HepG2 (cell line): ENCODE measurements around the gene DUSP12. TPM values are rescaled to one million over a fixed set of nuclear protein-coding genes. Genes with fewer than 3 reads are reported as not detected.

Source experiments
- ATAC-seq: fragments of 200-7000 bp; cut with Tn5 transposase; 3 replicates; pipeline ENCODE4 v1.9.1; 2020; ENCODE audit warnings: mild to moderate bottlenecking, moderate library complexity
- BruUV-seq: library from RNA; stranded (reverse); fragments of 400-500 nt; replicated peaks from 2 replicates; lab custom pipeline; 2021; lab: Mats Ljungman, UMichigan
- CTCF ChIA-PET: fragments of 300-600 bp; formaldehyde crosslinking; extraction: SDS; loops from one replicate; lab custom pipeline; 2021; ENCODE audit warnings: low total read pairs, inconsistent platforms, low intra/inter-chr PET ratio; lab: Yijun Ruan, JAX
- POLR2A ChIA-PET: fragments of 350-600 bp; sonication (Branson Sonifier 250); formaldehyde crosslinking; loops from one replicate; lab custom pipeline; 2020; ENCODE audit warnings: antibody characterized with exemption, inconsistent platforms; lab: Yijun Ruan, JAX
- DNase-seq: peaks from one replicate; pipeline ENCODE4 v3.0.0-alpha.2; 2015; ENCODE audit warnings: low spot score
- FAIRE-seq: peaks from 3 replicates; lab custom pipeline; 2011; peaks lifted over from hg19 to GRCh38; lab: Jason Lieb, UNC
- H2AFZ ChIP-seq: one replicate; pipeline ENCODE4 v1.6.1; 2011; ENCODE audit warnings: low read length, inconsistent platforms
- H3K27ac ChIP-seq: fragments of 300-600 bp; 3 replicates; pipeline ENCODE4 v1.8.0; 2011; ENCODE audit warnings: mixed run types, mild to moderate bottlenecking, mixed read lengths, low read length, inconsistent platforms; ENCODE audit not compliant: insufficient read depth; ENCODE audit errors: extremely low read length
- H3K27me3 ChIP-seq, 2 experiments: fragments of 200-600 bp in 1 of 2; 2 replicates in 1 of 2; 3 replicates in 1 of 2; pipeline versions ENCODE4 v1.6.0 to v1.8.0; 2011; ENCODE audit warnings: low read length in 2 of 2, mild to moderate bottlenecking in 2 of 2, moderate library complexity in 2 of 2, inconsistent platforms in 1 of 2; ENCODE audit not compliant: insufficient read depth in 2 of 2, control insufficient read depth in 1 of 2
- H3K36me3 ChIP-seq, 2 experiments: fragments of 200-600 bp in 1 of 2; replicated peaks in 1 of 2; 2 replicates in 1 of 2; 3 replicates in 1 of 2; pipeline versions ENCODE4 v1.5.1 to v1.8.0; 2011; ENCODE audit warnings: low read length in 2 of 2, inconsistent platforms in 1 of 2; ENCODE audit not compliant: insufficient read depth in 2 of 2, control insufficient read depth in 1 of 2
- H3K4me1 ChIP-seq: 2 replicates; pipeline ENCODE4 v1.5.1; 2012; ENCODE audit warnings: low read length, inconsistent platforms; ENCODE audit not compliant: insufficient read depth
- H3K4me2 ChIP-seq: 2 replicates; pipeline ENCODE4 v1.6.0; 2011; ENCODE audit warnings: low read depth, low read length, inconsistent platforms
- H3K4me3 ChIP-seq, 3 experiments: fragments of 200-600 bp in 1 of 3; sonication (generic), shearing (Covaris generic) in 1 of 3; replicated peaks in 1 of 3; 2 replicates each; pipeline ENCODE4 v1.5.1; 2011 to 2016; ENCODE audit warnings: low read length in 3 of 3, inconsistent platforms in 2 of 3, low read depth in 2 of 3, mild to moderate bottlenecking in 2 of 3, control low read depth in 1 of 3, mixed read lengths in 1 of 3; ENCODE audit not compliant: insufficient read depth in 1 of 3
- H3K79me2 ChIP-seq: one replicate; pipeline ENCODE4 v1.6.1; 2011; ENCODE audit warnings: low read length, inconsistent platforms; ENCODE audit not compliant: insufficient read depth
- H3K9ac ChIP-seq: 2 replicates; pipeline ENCODE4 v1.6.0; 2011; ENCODE audit warnings: mild to moderate bottlenecking, low read depth, low read length, inconsistent platforms; ENCODE audit not compliant: insufficient read depth
- H3K9me3 ChIP-seq: 2 replicates; pipeline ENCODE4 v1.5.1; 2012; ENCODE audit warnings: mild to moderate bottlenecking, low read length
- H4K20me1 ChIP-seq: 2 replicates; pipeline ENCODE4 v1.6.0; 2011; ENCODE audit warnings: inconsistent platforms, mild to moderate bottlenecking, low read length, moderate library complexity; ENCODE audit not compliant: insufficient read depth
- BCL6 ChIP-seq: IDR thresholded peaks from 2 replicates; pipeline ENCODE4 v1.6.1; 2016; ENCODE audit warnings: missing genetic modification reagents, missing compliant biosample characterization
- CCDC6 ChIP-seq: sonication (generic); formaldehyde crosslinking; IDR thresholded peaks from 2 replicates; pipeline ENCODE4 v1.8.1; 2022; ENCODE audit warnings: mild to moderate bottlenecking, missing genetic modification reagents, moderate library complexity
- CENPX ChIP-seq: sonication (generic); formaldehyde crosslinking; IDR thresholded peaks from 2 replicates; pipeline ENCODE4 v1.9.0; 2021; ENCODE audit warnings: mild to moderate bottlenecking, missing genetic modification reagents, moderate library complexity
- HNRNPUL1 ChIP-seq: fragments of 200-400 bp; formaldehyde crosslinking; IDR thresholded peaks from 2 replicates; pipeline ENCODE4 v1.6.1; 2017; ENCODE audit warnings: low read depth, mild to moderate bottlenecking, low read length, moderate library complexity
- IKZF4 ChIP-seq: sonication (generic); formaldehyde crosslinking; IDR thresholded peaks from 2 replicates; pipeline ENCODE4 v1.5.1; 2020; ENCODE audit warnings: borderline replicate concordance, mild to moderate bottlenecking, low read depth, missing genetic modification reagents; ENCODE audit errors: not compliant biosample characterization
- MATR3 ChIP-seq: sonication (generic); formaldehyde crosslinking; IDR thresholded peaks from 2 replicates; pipeline ENCODE4 v1.4.0; 2020; ENCODE audit warnings: missing genetic modification reagents
- SNAPC2 ChIP-seq: sonication (generic); formaldehyde crosslinking; IDR thresholded peaks from 2 replicates; pipeline ENCODE4 v1.8.1; 2022; ENCODE audit warnings: mild to moderate bottlenecking, missing genetic modification reagents
- SSRP1 ChIP-seq: IDR thresholded peaks from 2 replicates; pipeline ENCODE4 v1.6.1; 2016; ENCODE audit warnings: control low read depth
- ZMAT3 ChIP-seq: sonication (generic); formaldehyde crosslinking; conservative IDR thresholded peaks from 2 replicates; pipeline ENCODE4 v1.7.0; 2021; ENCODE audit warnings: missing genetic modification reagents
- ZNF317 ChIP-seq: sonication (generic); formaldehyde crosslinking; IDR thresholded peaks from 2 replicates; pipeline ENCODE4 v1.5.0; 2020; ENCODE audit warnings: mild to moderate bottlenecking, missing genetic modification reagents
- ZNF672 ChIP-seq: sonication (generic); formaldehyde crosslinking; IDR thresholded peaks from 2 replicates; pipeline ENCODE4 v1.8.1; 2022; ENCODE audit warnings: missing genetic modification reagents
- WGBS: methylation state at CpG from one replicate; pipeline ENCODE4 v1.1.6; 2017; ENCODE audit warnings: low lambda C conversion rate; 5-methylcytosine and 5-hydroxymethylcytosine counted together
- in situ Hi-C: cut with HindIII; loops from 2 replicates; pipeline ENCODE4 v1.10.0; 2017; ENCODE audit warnings: low pct_unique_long_range_greater_than_20kb; ENCODE audit not compliant: extremely low pct_ligation_motif_present
- intact Hi-C: fragments of 100-400 bp; cut with micrococcal nuclease; formaldehyde crosslinking; loops from one replicate; pipeline ENCODE4 v1.10.0; 2022; ENCODE audit not compliant: unreplicated experiment
- polyA plus RNA-seq, 8 experiments: library from polyadenylated mRNA; depleted of rRNA in 3 of 8; stranded (reverse) in 7 of 8; unstranded in 1 of 8; fragments of >200 nt; fragmentation: Illumina TruSeq in 4 of 8; extraction: Trizol in 4 of 8; gene quantifications; 2 replicates each; pipeline versions ENCODE4 v1.2.1 to v1.2.3, GENCODE V29; 2011 to 2016; ENCODE audit warnings: low read depth in 4 of 8, missing spikeins in 1 of 8, mixed read lengths in 1 of 8; ENCODE audit not compliant: insufficient read depth in 1 of 8
- total RNA-seq, 5 experiments: library from RNA; depleted of rRNA; stranded (reverse); fragments of >200 nt; fragmentation: Illumina TruSeq; extraction: Trizol; gene quantifications; 2 replicates each; pipeline ENCODE4 v1.2.3, GENCODE V29; 2016; ENCODE audit warnings: low read depth in 1 of 5
- TF ChIP-seq, protein P1 (sequence below): IDR thresholded peaks from 2 replicates; pipeline ENCODE4 v1.4.0; 2020; ENCODE audit warnings: mild to moderate bottlenecking, missing genetic modification reagents
- TF ChIP-seq, protein P2 (sequence below): sonication (generic); formaldehyde crosslinking; conservative IDR thresholded peaks from 2 replicates; pipeline ENCODE4 v1.8.0; 2022; ENCODE audit warnings: low read depth, missing genetic modification reagents
- TF ChIP-seq, protein P3 (sequence below): IDR thresholded peaks from 2 replicates; pipeline ENCODE4 v1.6.1; 2016; ENCODE audit warnings: mild to moderate bottlenecking, missing biosample characterization, missing genetic modification reagents
- TF ChIP-seq, protein P4 (sequence below): sonication (generic); formaldehyde crosslinking; IDR thresholded peaks from 2 replicates; pipeline ENCODE4 v1.4.0; 2020; ENCODE audit warnings: low read depth, missing genetic modification reagents

Gene DUSP12
- total and polyA plus RNA-seq, 2 of the 13 experiments (the other 11 are each of a cell fraction or from before 2014, with no cell fraction given), result 36.7 to 37.1 TPM

DNA sequence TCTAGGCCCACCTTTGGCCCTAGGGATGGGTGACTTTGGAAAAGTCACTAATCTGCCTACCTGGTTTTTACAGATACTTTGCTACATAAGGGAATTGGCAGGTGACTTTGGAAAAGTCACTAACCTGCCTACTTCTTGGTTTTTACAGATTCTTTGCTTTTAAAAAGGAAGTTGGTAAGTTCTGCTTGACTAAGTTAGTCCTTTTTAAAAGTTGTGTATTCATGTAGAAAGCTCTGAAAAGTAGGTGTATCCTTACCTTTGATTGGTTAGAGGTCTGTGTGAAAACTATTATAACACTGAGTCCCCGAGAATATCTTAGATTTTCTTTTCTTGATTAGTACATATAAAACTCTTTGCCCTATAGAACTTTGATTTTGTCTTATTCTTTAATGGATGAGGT lies 28.9 kb downstream of the DUSP12 start (continued):
- no peak for TF ChIP-seq ZNF317 (CRISPR knock-in tag)

DNA sequence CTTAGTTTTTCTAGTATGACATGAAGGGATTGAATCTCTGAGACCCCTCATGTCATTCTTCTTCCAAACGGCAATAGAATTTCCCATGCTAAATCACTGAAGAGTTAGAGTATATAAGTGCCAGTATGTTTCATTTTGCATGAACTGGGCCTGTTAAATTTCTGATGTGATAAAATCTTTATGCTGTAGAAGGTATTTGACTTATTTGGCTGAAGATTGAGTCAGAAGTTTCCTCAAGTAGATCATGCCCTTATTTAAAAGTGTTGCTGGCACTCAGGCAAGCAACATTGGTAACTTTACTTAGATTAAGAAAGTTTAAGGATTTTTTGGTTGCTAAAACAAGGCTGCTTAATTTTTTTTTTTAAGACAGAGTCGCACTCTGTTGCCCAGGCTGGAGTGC lies 29.8 kb downstream of the DUSP12 start:
- POLR2A ChIA-PET, result no interaction called here
- DNase-seq (no peak), ATAC-seq (no peak), FAIRE-seq (no peak)
- Histone ChIP-seq H3K36me3 (peaks cover 8 to 21% of the 10 kb centered on the region in 2 experiments; a peak in 4 of 5 replicates), H3K4me3 (no peak overlapping the region), H3K9ac (no peak overlapping the region), H3K4me1 (no peaks in the 10 kb centered on the region), H2AFZ (no peak overlapping the region), H3K27me3 (no peaks in the 10 kb centered on the region), H3K79me2 (peaks cover 17% of the 10 kb centered on the region), H3K9me3 (no peaks in the 10 kb centered on the region), H3K27ac (no peak overlapping the region), H4K20me1 (no peaks in the 10 kb centered on the region), H3K4me2 (no peak overlapping the region)
- WGBS, result 95% methylated on average over 2 of the region's 2 CpGs
- in situ Hi-C loops, result no loop called here
- BruUV-seq, result no TSS peak
- intact Hi-C loops, result no loop called here
- CTCF ChIA-PET, result no interaction called here
- TF ChIP-seq HNRNPUL1 (no peak), SSRP1 (CRISPR knock-in tag) (no peak), CENPX (CRISPR knock-in tag) (no peak), CCDC6 (CRISPR knock-in tag) (no peak), IKZF4 (no peak), BCL6 (CRISPR knock-in tag) (no peak), MATR3 (CRISPR knock-in tag) (no peak), ZNF672 (CRISPR knock-in tag) (no peak), ZMAT3 (CRISPR knock-in tag) (no peak), SNAPC2 (CRISPR knock-in tag) (no peak)
- TF ChIP-seq, protein P1, sequence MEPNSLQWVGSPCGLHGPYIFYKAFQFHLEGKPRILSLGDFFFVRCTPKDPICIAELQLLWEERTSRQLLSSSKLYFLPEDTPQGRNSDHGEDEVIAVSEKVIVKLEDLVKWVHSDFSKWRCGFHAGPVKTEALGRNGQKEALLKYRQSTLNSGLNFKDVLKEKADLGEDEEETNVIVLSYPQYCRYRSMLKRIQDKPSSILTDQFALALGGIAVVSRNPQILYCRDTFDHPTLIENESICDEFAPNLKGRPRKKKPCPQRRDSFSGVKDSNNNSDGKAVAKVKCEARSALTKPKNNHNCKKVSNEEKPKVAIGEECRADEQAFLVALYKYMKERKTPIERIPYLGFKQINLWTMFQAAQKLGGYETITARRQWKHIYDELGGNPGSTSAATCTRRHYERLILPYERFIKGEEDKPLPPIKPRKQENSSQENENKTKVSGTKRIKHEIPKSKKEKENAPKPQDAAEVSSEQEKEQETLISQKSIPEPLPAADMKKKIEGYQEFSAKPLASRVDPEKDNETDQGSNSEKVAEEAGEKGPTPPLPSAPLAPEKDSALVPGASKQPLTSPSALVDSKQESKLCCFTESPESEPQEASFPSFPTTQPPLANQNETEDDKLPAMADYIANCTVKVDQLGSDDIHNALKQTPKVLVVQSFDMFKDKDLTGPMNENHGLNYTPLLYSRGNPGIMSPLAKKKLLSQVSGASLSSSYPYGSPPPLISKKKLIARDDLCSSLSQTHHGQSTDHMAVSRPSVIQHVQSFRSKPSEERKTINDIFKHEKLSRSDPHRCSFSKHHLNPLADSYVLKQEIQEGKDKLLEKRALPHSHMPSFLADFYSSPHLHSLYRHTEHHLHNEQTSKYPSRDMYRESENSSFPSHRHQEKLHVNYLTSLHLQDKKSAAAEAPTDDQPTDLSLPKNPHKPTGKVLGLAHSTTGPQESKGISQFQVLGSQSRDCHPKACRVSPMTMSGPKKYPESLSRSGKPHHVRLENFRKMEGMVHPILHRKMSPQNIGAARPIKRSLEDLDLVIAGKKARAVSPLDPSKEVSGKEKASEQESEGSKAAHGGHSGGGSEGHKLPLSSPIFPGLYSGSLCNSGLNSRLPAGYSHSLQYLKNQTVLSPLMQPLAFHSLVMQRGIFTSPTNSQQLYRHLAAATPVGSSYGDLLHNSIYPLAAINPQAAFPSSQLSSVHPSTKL, result no peak
- TF ChIP-seq, protein P2, sequence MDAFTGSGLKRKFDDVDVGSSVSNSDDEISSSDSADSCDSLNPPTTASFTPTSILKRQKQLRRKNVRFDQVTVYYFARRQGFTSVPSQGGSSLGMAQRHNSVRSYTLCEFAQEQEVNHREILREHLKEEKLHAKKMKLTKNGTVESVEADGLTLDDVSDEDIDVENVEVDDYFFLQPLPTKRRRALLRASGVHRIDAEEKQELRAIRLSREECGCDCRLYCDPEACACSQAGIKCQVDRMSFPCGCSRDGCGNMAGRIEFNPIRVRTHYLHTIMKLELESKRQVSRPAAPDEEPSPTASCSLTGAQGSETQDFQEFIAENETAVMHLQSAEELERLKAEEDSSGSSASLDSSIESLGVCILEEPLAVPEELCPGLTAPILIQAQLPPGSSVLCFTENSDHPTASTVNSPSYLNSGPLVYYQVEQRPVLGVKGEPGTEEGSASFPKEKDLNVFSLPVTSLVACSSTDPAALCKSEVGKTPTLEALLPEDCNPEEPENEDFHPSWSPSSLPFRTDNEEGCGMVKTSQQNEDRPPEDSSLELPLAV (CRISPR knock-in tag), result no peak
- TF ChIP-seq, protein P3, sequence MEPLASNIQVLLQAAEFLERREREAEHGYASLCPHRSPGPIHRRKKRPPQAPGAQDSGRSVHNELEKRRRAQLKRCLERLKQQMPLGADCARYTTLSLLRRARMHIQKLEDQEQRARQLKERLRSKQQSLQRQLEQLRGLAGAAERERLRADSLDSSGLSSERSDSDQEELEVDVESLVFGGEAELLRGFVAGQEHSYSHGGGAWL (CRISPR knock-in tag), result no peak
- TF ChIP-seq, protein P4, sequence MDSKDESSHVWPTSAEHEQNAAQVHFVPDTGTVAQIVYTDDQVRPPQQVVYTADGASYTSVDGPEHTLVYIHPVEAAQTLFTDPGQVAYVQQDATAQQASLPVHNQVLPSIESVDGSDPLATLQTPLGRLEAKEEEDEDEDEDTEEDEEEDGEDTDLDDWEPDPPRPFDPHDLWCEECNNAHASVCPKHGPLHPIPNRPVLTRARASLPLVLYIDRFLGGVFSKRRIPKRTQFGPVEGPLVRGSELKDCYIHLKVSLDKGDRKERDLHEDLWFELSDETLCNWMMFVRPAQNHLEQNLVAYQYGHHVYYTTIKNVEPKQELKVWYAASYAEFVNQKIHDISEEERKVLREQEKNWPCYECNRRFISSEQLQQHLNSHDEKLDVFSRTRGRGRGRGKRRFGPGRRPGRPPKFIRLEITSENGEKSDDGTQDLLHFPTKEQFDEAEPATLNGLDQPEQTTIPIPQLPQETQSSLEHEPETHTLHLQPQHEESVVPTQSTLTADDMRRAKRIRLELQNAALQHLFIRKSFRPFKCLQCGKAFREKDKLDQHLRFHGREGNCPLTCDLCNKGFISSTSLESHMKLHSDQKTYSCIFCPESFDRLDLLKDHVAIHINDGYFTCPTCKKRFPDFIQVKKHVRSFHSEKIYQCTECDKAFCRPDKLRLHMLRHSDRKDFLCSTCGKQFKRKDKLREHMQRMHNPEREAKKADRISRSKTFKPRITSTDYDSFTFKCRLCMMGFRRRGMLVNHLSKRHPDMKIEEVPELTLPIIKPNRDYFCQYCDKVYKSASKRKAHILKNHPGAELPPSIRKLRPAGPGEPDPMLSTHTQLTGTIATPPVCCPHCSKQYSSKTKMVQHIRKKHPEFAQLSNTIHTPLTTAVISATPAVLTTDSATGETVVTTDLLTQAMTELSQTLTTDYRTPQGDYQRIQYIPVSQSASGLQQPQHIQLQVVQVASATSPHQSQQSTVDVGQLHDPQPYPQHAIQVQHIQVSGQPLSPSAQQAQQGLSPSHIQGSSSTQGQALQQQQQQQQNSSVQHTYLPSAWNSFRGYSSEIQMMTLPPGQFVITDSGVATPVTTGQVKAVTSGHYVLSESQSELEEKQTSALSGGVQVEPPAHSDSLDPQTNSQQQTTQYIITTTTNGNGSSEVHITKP (CRISPR knock-in tag), result no peak
